Progenitor cell of endocrine pancreas (in vitro differentiated cells): Measurements from ENCODE around the gene RNPEPL1. TPM values are rescaled to one million over a fixed set of nuclear protein-coding genes. Genes with fewer than 3 reads are reported as not detected.

Experiments
- DNase-seq: peaks from one replicate; pipeline ENCODE4 v3.0.0; 2021; ENCODE audit warnings: low spot score; ENCODE audit not compliant: unreplicated experiment
- H3K27ac Mint-ChIP-seq: 2 replicates; pipeline ENCODE4 v1.8.0; 2021; ENCODE audit warnings: mild to moderate bottlenecking, moderate library complexity, mixed read lengths
- H3K27me3 Mint-ChIP-seq: 2 replicates; pipeline ENCODE4 v1.8.0; 2021; ENCODE audit warnings: mixed read lengths
- H3K36me3 Mint-ChIP-seq: 2 replicates; pipeline ENCODE4 v1.8.0; 2022; ENCODE audit warnings: mixed read lengths; ENCODE audit not compliant: insufficient read depth
- H3K4me1 Mint-ChIP-seq: 2 replicates; pipeline ENCODE4 v1.8.0; 2021; ENCODE audit warnings: low read depth, mixed read lengths
- H3K4me3 Mint-ChIP-seq: 2 replicates; pipeline ENCODE4 v1.8.0; 2021; ENCODE audit warnings: low read depth, mild to moderate bottlenecking, moderate library complexity, mixed read lengths
- H3K9me3 Mint-ChIP-seq: 2 replicates; pipeline ENCODE4 v1.8.0; 2021; ENCODE audit warnings: low read depth, mixed read lengths
- CTCF ChIP-seq: fragments of 200-600 bp; sonication (generic); IDR thresholded peaks from one replicate; pipeline ENCODE4 v1.5.0; 2021; ENCODE audit warnings: antibody characterized with exemption, mild to moderate bottlenecking; ENCODE audit not compliant: unreplicated experiment
- total RNA-seq: library from RNA; stranded (reverse); gene quantifications from 2 replicates; pipeline ENCODE4 v1.2.1, GENCODE V29; 2021

Gene RNPEPL1
- total RNA-seq, 1 donor from 2014 or later, result 52.2 TPM

GRCh38 chr2:240599141-240599583, 30.9 kb downstream of the RNPEPL1 start:
- TF ChIP-seq CTCF, result no peak
- Mint-ChIP-seq H3K9me3 (no peaks in the 10 kb centered on the region), H3K27ac (no peak overlapping the region), H3K4me3 (no peak overlapping the region), H3K36me3 (peaks cover 2% of the 10 kb centered on the region), H3K27me3 (no peaks in the 10 kb centered on the region), H3K4me1 (no peaks in the 10 kb centered on the region)
- no peak for DNase-seq

- Mint-ChIP-seq H3K4me1 (peaks cover 5% of the 10 kb centered on the region), H3K36me3 (peaks cover 2% of the 10 kb centered on the region), H3K27ac (no peak overlapping the region), H3K9me3 (no peaks in the 10 kb centered on the region), H3K27me3 (no peaks in the 10 kb centered on the region), H3K4me3 (no peak overlapping the region)
- TF ChIP-seq CTCF, result no peak
- no peak for DNase-seq
These were observed 32.2 kb downstream of the RNPEPL1 start for GRCh38 chr2:240600451-240600961.

GRCh38 chr2:240601061-240601830, 33.0 kb downstream of the RNPEPL1 start:
- Mint-ChIP-seq H3K9me3 (no peaks in the 10 kb centered on the region), H3K27me3 (no peaks in the 10 kb centered on the region), H3K4me1 (peaks cover 5% of the 10 kb centered on the region), H3K4me3 (no peak overlapping the region), H3K36me3 (peaks cover 2% of the 10 kb centered on the region), H3K27ac (no peak overlapping the region)
- no peak for TF ChIP-seq CTCF
- DNase-seq, result no peak

- no peaks in the 10 kb centered on the region for H3K27me3 Mint-ChIP-seq
- no peaks in the 10 kb centered on the region for H3K9me3 Mint-ChIP-seq
- no peak overlapping the region for H3K4me3 Mint-ChIP-seq
- H3K36me3 Mint-ChIP-seq, result peaks cover 2% of the 10 kb centered on the region
- no peak overlapping the region for H3K27ac Mint-ChIP-seq
- peaks cover 5% of the 10 kb centered on the region for H3K4me1 Mint-ChIP-seq
- no peak for DNase-seq
- no peak for TF ChIP-seq CTCF
These were observed 33.5 kb downstream of the RNPEPL1 start for GRCh38 chr2:240601831-240602160.

GRCh38 chr2:240602266-240603050, 34.2 kb downstream of the RNPEPL1 start:
- H3K27ac Mint-ChIP-seq, result no peak overlapping the region
- TF ChIP-seq CTCF, result no peak
- no peak overlapping the region for H3K4me3 Mint-ChIP-seq
- no peaks in the 10 kb centered on the region for H3K27me3 Mint-ChIP-seq
- no peaks in the 10 kb centered on the region for H3K9me3 Mint-ChIP-seq
- no peak for DNase-seq
- H3K4me1 Mint-ChIP-seq, result peaks cover 5% of the 10 kb centered on the region
- H3K36me3 Mint-ChIP-seq, result peaks cover 2% of the 10 kb centered on the region
